SK-N-DZ (cell line): Measurements from ENCODE around the gene CIDEC.

Experiments used
- DNase-seq: peaks from one replicate; pipeline ENCODE4 v3.0.0-alpha.2; 2015; ENCODE audit warnings: low spot score

Gene CIDEC

GRCh38 chr3:9846931-9847488, 33.0 kb downstream of the CIDEC start:
- no peak for DNase-seq

GRCh38 chr3:9846231-9846630, 33.8 kb downstream of the CIDEC start:
- DNase-seq, result no peak

- DNase-seq, result peak; percentile 96
Observed at GRCh38 chr3:9843715-9844438, 36.2 kb downstream of the CIDEC start, which contains the start of gene RPUSD3. Gene RPUSD3, minus strand, starts transcription at chr3:9844008. Its CDS starts 18 bp downstream, at chr3:9843990.

GRCh38 chr3:9841015-9841414, 39.0 kb downstream of the CIDEC start:
- no peak for DNase-seq

GRCh38 chr3:9838856-9839255, 41.2 kb downstream of the CIDEC start:
- DNase-seq, result no peak

- DNase-seq, result no peak
Observed at GRCh38 chr3:9837701-9838582, 42.1 kb downstream of the CIDEC start.

GRCh38 chr3:9834520-9835380, 45.3 kb downstream of the CIDEC start:
- DNase-seq, result no peak

- DNase-seq, result no peak
Observed at GRCh38 chr3:9833078-9833477, 47.0 kb downstream of the CIDEC start.

GRCh38 chr3:9831253-9831652, 48.8 kb downstream of the CIDEC start:
- DNase-seq, result no peak

GRCh38 chr3:9828801-9829755, 51.0 kb downstream of the CIDEC start:
- DNase-seq, result no peak

- DNase-seq, result peak; percentile 48
Observed at GRCh38 chr3:9826815-9827573, 53.1 kb downstream of the CIDEC start.

- DNase-seq, result no peak
Observed at GRCh38 chr3:9825451-9826040, 54.5 kb downstream of the CIDEC start.

- DNase-seq, result peak; percentile 39
Observed at GRCh38 chr3:9820946-9821345, 59.1 kb downstream of the CIDEC start.

GRCh38 chr3:9820543-9820942, 59.5 kb downstream of the CIDEC start:
- DNase-seq, result no peak

- no peak for DNase-seq
Observed at GRCh38 chr3:9818666-9819335, 61.3 kb downstream of the CIDEC start.

GRCh38 chr3:9817436-9817835, 62.6 kb downstream of the CIDEC start:
- DNase-seq, result no peak
